Measurements from ENCODE around the gene MAPK9.

MAPK9 gene

DNA sequence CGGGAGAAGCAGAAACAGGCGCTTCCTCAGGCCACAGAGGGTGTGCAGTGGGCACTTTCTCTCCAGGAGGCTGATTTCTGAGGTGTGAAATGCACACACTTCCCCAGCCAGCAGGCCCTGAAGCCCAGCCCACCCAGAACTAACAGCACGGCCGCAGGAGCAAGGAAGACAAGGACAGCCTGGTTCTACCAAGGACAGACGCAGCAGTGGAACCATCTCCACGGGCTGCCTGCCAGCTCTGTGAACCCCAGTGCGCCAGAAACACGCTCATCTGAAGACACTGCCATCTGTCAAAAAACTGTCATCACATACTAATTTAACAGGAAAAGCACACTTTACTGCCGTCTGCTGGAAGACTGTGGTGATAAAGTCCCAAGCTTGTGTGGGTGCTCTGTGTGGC is 40.7 kb downstream of the MAPK9 start:
- H3K27me3 ChIP-seq (ENCODE audit: control insufficient read depth, insufficient read depth, low read length): no peaks in the 10 kb centered on the region
- H3K9ac ChIP-seq (ENCODE audit: low read depth, low read length): no peak overlapping the region
- H3K36me3 ChIP-seq (ENCODE audit: insufficient read depth, low read length): peaks cover 56% of the 10 kb centered on the region
- H3K4me2 ChIP-seq (ENCODE audit: low read length): no peak overlapping the region
- peaks cover 46% of the 10 kb centered on the region for H3K9me3 ChIP-seq (replicated peaks; ENCODE audit: low read length)
- H3K4me1 ChIP-seq (ENCODE audit: control insufficient read depth, insufficient read depth, low read length): no peaks in the 10 kb centered on the region
- H3K4me3 ChIP-seq (ENCODE audit: low read length): no peak overlapping the region

DNA sequence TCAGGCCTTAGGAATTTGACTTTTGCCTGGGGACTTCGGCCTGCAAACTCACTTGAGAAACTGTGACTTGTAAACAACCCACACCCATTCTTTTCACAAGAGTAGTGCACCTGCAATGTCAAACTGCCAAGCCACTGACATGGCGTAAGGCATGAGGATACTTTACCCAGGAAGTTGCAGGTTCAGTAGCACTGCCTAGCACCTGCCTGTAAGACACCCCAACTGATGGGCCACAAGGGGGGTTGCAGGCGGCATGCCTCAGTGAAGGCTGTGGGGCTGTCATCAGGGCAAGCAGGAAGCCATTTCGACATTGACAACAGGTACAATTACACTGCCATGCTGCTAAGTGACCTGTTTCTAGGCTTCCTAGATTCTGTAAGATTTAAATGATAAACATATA is 41.6 kb downstream of the MAPK9 start:
- Histone ChIP-seq H3K4me2 (ENCODE audit: low read length) (no peak overlapping the region), H3K9me3 (replicated peaks; ENCODE audit: low read length) (peaks cover 39% of the 10 kb centered on the region), H3K9ac (ENCODE audit: low read depth, low read length) (no peak overlapping the region), H3K4me3 (ENCODE audit: low read length) (no peak overlapping the region), H3K27me3 (ENCODE audit: control insufficient read depth, insufficient read depth, low read length) (no peaks in the 10 kb centered on the region), H3K4me1 (ENCODE audit: control insufficient read depth, insufficient read depth, low read length) (no peaks in the 10 kb centered on the region), H3K36me3 (ENCODE audit: insufficient read depth, low read length) (peaks cover 56% of the 10 kb centered on the region)

DNA sequence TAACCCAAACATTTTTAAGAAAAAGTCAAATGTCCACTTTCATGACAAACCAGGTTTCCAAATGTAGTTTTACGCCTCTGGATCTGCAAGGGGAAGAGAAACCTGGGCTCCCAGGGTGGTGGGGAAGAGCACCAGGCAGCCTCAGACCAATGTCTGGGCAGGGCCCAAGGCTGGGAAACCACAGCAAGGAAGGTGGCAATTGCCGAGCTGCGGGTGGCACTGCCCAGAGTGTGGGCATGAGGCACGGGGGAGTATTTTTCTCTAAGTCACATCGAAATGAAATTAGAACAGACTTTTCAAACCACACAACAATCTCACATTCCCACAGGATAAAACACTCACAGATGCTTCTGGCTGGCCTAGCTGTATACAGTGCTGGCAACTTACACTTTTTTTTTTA is 50.3 kb downstream of the MAPK9 start:
- H3K4me1 ChIP-seq (ENCODE audit: control insufficient read depth, insufficient read depth, low read length): no peaks in the 10 kb centered on the region
- no peak overlapping the region for H3K4me3 ChIP-seq (ENCODE audit: low read length)
- H3K4me2 ChIP-seq (ENCODE audit: low read length): no peak overlapping the region
- no peaks in the 10 kb centered on the region for H3K27me3 ChIP-seq (ENCODE audit: control insufficient read depth, insufficient read depth, low read length)
- peaks cover 39% of the 10 kb centered on the region for H3K36me3 ChIP-seq (ENCODE audit: insufficient read depth, low read length)
- no peaks in the 10 kb centered on the region for H3K9me3 ChIP-seq (replicated peaks; ENCODE audit: low read length)
- no peak overlapping the region for H3K9ac ChIP-seq (ENCODE audit: low read depth, low read length)

DNA sequence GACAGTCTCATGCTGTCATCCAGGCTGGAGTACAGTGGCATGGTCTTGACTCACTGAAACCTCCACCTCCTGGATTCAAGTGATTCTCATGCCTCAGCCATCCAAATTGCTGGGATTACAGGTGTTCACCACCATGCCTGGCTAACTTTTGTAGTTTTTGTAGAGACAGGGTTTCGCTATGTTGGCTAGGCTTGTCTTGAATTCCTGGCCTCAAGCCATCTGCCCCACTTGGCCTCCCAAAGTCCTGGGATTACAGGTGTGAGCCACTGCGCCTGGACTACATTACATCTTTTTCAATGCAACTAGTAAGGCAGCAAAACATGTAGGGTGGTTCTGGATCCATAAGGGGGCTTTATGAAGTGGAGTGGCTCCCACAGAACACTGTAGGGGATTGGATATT is 53.3 kb downstream of the MAPK9 start:
- no peaks in the 10 kb centered on the region for H3K9me3 ChIP-seq (replicated peaks; ENCODE audit: low read length)
- H3K36me3 ChIP-seq (ENCODE audit: insufficient read depth, low read length): peaks cover 53% of the 10 kb centered on the region
- H3K4me2 ChIP-seq (ENCODE audit: low read length): no peak overlapping the region

DNA sequence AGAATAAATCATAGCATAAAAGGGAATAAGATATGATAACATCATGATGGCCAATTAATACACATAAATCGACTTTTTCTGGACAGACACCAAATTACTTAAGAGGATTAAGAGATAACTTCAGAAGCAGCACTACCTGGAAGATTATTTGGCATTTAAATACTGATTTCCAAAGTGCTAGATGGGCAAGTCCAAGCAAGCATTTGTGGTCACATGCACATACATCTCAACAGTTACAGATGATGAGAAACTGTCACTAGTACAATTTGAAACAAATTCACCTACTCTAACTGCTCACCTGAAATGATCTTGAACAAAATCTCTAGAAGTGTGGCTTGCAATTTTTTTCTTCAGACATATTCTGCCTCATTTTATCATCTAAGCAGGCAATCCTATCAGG is 56.0 kb downstream of the MAPK9 start:
- H3K4me1 ChIP-seq (ENCODE audit: control insufficient read depth, insufficient read depth, low read length): no peaks in the 10 kb centered on the region
- H3K9me3 ChIP-seq (replicated peaks; ENCODE audit: low read length): no peaks in the 10 kb centered on the region
- peaks cover 42% of the 10 kb centered on the region for H3K36me3 ChIP-seq (ENCODE audit: insufficient read depth, low read length)
- H3K27me3 ChIP-seq (ENCODE audit: control insufficient read depth, insufficient read depth, low read length): no peaks in the 10 kb centered on the region
- H3K4me2 ChIP-seq (ENCODE audit: low read length): no peak overlapping the region
- H3K9ac ChIP-seq (ENCODE audit: low read depth, low read length): no peak overlapping the region
- no peak overlapping the region for H3K4me3 ChIP-seq (ENCODE audit: low read length)

More for the DNA sequence above, 53.3 kb downstream of the MAPK9 start:
- Histone ChIP-seq H3K4me1 (ENCODE audit: control insufficient read depth, insufficient read depth, low read length) (no peaks in the 10 kb centered on the region), H3K4me3 (ENCODE audit: low read length) (no peak overlapping the region), H3K27me3 (ENCODE audit: control insufficient read depth, insufficient read depth, low read length) (no peaks in the 10 kb centered on the region), H3K9ac (ENCODE audit: low read depth, low read length) (no peak overlapping the region)

DNA sequence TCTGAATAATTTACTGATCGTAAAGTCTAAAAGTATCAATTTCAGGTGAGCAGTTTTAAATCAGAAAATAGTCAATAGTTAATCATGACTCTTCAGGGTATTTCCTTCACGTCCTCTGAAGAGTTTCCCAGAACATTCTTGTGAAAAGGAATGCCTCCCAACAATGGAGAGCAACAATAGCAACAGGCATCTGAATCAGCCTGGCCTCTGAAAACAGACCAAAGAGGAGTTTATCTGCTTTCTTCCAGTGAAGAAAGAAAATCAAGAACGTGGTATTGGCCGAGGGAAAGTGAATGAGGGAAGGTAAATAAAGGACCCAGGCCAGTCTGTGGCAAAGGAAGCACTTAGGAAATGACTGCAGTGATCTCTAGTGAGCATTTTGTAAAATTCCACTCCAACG is 56.8 kb downstream of the MAPK9 start:
- Histone ChIP-seq H3K36me3 (ENCODE audit: insufficient read depth, low read length) (peaks cover 35% of the 10 kb centered on the region), H3K4me1 (ENCODE audit: control insufficient read depth, insufficient read depth, low read length) (no peaks in the 10 kb centered on the region), H3K9ac (ENCODE audit: low read depth, low read length) (no peak overlapping the region), H3K9me3 (replicated peaks; ENCODE audit: low read length) (no peaks in the 10 kb centered on the region), H3K4me3 (ENCODE audit: low read length) (no peak overlapping the region), H3K27me3 (ENCODE audit: control insufficient read depth, insufficient read depth, low read length) (no peaks in the 10 kb centered on the region), H3K4me2 (ENCODE audit: low read length) (no peak overlapping the region)

DNA sequence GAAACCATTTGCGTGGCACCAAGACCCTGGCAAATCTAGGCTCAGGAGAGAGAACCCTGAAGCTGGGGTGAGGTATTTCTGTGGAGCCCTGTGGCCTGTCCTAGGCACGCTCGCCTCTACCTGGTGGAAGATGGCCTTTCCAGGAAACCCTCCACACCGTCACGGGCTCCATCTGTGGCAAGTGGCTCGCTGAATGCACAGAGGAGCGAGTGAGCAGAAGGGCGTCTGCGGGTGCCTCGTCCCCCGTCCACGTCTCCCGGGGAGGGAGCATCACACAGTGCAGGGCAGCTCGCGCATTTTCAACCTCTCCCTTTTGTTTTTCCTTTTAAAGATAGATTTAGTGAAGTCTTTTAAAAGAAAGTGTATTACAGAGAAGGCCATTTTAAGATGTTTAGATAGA is 57.6 kb downstream of the MAPK9 start:
- Histone ChIP-seq H3K4me3 (ENCODE audit: low read length) (no peak overlapping the region), H3K9me3 (replicated peaks; ENCODE audit: low read length) (no peaks in the 10 kb centered on the region), H3K9ac (ENCODE audit: low read depth, low read length) (no peak overlapping the region), H3K36me3 (ENCODE audit: insufficient read depth, low read length) (peaks cover 35% of the 10 kb centered on the region), H3K27me3 (ENCODE audit: control insufficient read depth, insufficient read depth, low read length) (no peaks in the 10 kb centered on the region), H3K4me2 (ENCODE audit: low read length) (no peak overlapping the region), H3K4me1 (ENCODE audit: control insufficient read depth, insufficient read depth, low read length) (no peaks in the 10 kb centered on the region)

DNA sequence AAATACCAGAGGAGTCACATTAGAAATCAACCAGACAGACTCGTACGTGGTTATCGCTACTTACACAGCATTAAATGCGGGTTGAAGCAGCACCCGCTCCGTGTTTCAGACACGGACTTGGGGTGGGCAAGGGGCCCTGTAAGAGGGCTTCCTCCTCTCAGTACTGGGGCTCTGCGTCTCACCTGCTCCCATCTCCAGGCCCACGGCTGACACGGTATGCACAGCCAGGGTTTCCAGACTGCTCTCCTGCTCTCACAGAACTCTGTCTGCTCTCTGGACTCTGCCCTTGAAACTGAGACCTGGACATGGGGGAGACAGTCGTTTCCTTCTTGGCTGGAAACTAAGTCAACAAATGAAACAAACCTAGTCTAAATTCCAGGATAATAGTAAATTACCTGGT is 58.2 kb downstream of the MAPK9 start:
- H3K9me3 ChIP-seq (replicated peaks; ENCODE audit: low read length): no peaks in the 10 kb centered on the region
- H3K36me3 ChIP-seq (ENCODE audit: insufficient read depth, low read length): peaks cover 35% of the 10 kb centered on the region
- no peaks in the 10 kb centered on the region for H3K27me3 ChIP-seq (ENCODE audit: control insufficient read depth, insufficient read depth, low read length)
- H3K4me3 ChIP-seq (ENCODE audit: low read length): no peak overlapping the region
- no peak overlapping the region for H3K4me2 ChIP-seq (ENCODE audit: low read length)
- no peaks in the 10 kb centered on the region for H3K4me1 ChIP-seq (ENCODE audit: control insufficient read depth, insufficient read depth, low read length)
- no peak overlapping the region for H3K9ac ChIP-seq (ENCODE audit: low read depth, low read length)

DNA sequence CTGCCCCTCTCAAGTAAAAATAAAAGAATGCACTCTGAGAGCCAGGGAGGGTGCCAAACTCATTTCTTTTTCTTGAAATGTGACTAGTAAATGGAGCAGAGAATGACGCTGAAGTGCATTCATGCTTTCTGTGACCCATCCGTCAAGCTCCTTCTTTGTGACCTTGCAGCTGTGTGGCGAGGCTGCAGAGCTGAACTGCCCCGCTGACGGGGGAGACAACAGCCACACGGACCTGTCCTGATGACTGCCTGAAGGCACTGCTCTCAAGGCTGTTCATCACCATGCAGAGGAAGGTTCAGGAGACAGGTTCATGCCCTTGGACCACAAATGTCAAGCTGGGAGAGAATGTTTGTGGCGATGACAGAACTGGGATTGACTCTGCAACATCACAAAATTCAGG is 61.9 kb downstream of the MAPK9 start:
- Histone ChIP-seq H3K36me3 (ENCODE audit: insufficient read depth, low read length) (peaks cover 16% of the 10 kb centered on the region), H3K9me3 (replicated peaks; ENCODE audit: low read length) (no peaks in the 10 kb centered on the region), H3K27me3 (ENCODE audit: control insufficient read depth, insufficient read depth, low read length) (no peaks in the 10 kb centered on the region), H3K9ac (ENCODE audit: low read depth, low read length) (no peak overlapping the region), H3K4me2 (ENCODE audit: low read length) (no peak overlapping the region), H3K4me1 (ENCODE audit: control insufficient read depth, insufficient read depth, low read length) (no peaks in the 10 kb centered on the region), H3K4me3 (ENCODE audit: low read length) (no peak overlapping the region)

- Histone ChIP-seq H3K36me3 (ENCODE audit: insufficient read depth, low read length) (no peaks in the 10 kb centered on the region), H3K4me2 (ENCODE audit: low read length) (no peak overlapping the region), H3K9me3 (replicated peaks; ENCODE audit: low read length) (no peaks in the 10 kb centered on the region), H3K4me3 (ENCODE audit: low read length) (no peak overlapping the region), H3K27me3 (ENCODE audit: control insufficient read depth, insufficient read depth, low read length) (no peaks in the 10 kb centered on the region), H3K9ac (ENCODE audit: low read depth, low read length) (no peak overlapping the region), H3K4me1 (ENCODE audit: control insufficient read depth, insufficient read depth, low read length) (no peaks in the 10 kb centered on the region)
These were observed 69.8 kb downstream of the MAPK9 start for GRCh38 chr5:180222056-180222455.

DNA sequence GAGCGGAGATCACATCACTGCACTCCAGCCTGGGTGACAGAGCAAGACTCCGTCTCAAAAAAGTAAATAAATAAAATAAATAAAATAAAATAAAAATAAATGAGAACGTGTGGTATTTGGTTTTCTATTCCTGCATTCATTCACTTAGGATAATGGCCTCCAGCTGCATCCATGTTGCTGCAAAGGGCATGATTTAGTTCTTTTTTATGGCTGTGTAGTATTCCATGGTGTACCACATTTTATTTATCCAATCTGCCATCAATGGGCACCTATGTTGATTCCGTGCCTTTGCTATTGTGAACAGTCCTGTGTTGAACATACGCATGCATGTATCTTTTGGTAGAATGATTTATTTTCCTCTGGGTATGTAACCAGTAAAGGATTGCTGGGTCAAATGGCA is 74.1 kb downstream of the MAPK9 start:
- H3K9me3 ChIP-seq (replicated peaks; ENCODE audit: low read length): peaks cover 2% of the 10 kb centered on the region
- no peak overlapping the region for H3K4me2 ChIP-seq (ENCODE audit: low read length)
- no peaks in the 10 kb centered on the region for H3K4me1 ChIP-seq (ENCODE audit: control insufficient read depth, insufficient read depth, low read length)
- no peaks in the 10 kb centered on the region for H3K36me3 ChIP-seq (ENCODE audit: insufficient read depth, low read length)
- no peak overlapping the region for H3K4me3 ChIP-seq (ENCODE audit: low read length)
- no peaks in the 10 kb centered on the region for H3K27me3 ChIP-seq (ENCODE audit: control insufficient read depth, insufficient read depth, low read length)
- H3K9ac ChIP-seq (ENCODE audit: low read depth, low read length): no peak overlapping the region

DNA sequence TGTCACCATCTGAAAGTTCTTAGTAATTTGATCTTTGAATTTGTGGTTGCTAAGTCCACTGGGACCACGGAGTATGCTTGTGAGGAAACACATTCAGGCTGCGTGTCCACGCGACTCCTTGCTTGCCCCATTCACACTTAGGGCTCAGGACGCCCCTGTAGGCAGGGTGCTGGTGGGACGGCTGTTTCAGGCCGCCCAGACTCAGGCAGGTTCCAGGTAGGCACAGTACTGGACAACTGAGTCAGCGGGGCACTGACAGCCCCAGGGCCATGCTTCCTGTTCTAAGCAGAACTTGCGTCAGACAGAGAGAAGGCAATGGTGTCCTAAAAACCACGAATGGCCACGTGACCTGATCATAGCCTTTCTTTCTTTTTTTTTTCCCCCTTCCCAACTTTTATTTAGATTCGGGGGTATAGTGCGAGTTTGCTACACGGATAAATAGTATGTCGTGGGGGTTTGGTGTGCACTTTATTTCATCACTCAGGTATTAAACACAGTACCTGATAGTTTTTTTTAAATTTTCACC is 75.2 kb downstream of the MAPK9 start:
- peaks cover 7% of the 10 kb centered on the region for H3K27me3 ChIP-seq (ENCODE audit: control insufficient read depth, insufficient read depth, low read length)

More for the DNA sequence above, 75.2 kb downstream of the MAPK9 start:
- H3K4me1 ChIP-seq (ENCODE audit: control insufficient read depth, insufficient read depth, low read length): no peaks in the 10 kb centered on the region
- no peak overlapping the region for H3K4me2 ChIP-seq (ENCODE audit: low read length)
- H3K9me3 ChIP-seq (replicated peaks; ENCODE audit: low read length): peaks cover 2% of the 10 kb centered on the region
- H3K9ac ChIP-seq (ENCODE audit: low read depth, low read length): no peak overlapping the region
- H3K36me3 ChIP-seq (ENCODE audit: insufficient read depth, low read length): no peaks in the 10 kb centered on the region
- no peak overlapping the region for H3K4me3 ChIP-seq (ENCODE audit: low read length)
